ENCODE data around the gene TGFA.

Gene TGFA

DNA sequence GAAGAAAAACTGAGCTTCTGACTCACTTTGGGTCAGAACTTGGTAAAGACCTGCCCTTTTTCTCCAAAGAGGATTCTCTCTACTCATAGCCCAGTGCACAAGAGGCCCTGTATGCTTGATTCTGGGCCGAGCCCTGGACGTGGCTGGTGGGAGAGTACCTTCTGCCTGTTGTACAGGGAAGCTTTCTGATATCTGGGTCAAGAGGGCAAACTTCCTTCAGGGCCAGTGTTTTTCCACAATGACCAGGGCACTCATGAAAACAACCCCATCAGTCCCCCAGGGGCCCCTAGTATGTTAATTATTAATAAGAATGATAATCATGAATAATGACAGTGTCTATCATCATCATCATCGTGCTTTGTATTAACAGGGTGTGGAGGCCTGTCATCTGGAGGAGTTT lies 90.0 kb downstream of the TGFA start:
- no peak for DNase-seq (ENCODE audit: low read depth)

DNA sequence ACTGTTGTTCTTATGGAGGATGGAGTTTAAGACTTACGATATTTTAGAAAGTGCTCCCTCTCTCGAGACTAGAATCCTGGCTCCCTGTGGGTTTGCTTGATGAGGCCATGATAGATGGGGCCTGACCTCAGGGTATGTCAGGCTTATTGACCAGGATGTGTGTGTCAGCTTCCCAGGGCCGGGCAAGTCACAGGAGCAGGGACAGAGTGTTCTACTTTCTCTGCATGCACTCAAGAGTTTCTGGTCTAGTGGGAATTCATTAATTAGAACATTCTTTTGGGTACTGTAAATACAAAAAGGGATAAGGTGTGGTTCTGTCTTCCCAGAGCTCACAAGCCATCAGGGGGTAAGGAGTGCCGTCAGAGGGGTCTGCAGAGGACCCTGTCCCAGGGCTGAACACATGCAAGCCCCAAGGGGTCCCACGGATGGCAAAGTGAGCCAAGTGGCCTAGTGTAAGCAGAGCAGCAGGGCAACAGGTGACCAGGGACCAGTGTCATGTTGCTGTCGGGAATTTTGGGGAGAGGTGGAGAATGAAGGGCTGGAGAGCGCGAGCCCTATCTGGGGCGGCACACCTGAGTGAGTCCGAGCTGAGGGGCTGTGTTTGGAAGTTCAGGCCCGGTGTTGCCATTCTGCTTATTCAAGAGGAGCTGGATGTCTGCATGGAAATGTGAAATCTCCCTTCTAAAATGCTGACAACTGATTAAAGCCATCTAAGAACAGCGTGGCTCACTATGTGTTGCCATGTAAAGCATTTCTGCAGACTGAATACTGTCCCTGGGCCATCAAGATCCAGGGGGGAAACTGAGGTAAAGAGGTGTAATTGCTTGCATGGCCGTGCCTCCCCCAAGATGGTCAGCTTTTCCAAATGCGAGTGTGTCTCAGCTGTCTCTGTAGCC lies 91.4 kb downstream of the TGFA start:
- no peak for DNase-seq (ENCODE audit: low read depth)

DNA sequence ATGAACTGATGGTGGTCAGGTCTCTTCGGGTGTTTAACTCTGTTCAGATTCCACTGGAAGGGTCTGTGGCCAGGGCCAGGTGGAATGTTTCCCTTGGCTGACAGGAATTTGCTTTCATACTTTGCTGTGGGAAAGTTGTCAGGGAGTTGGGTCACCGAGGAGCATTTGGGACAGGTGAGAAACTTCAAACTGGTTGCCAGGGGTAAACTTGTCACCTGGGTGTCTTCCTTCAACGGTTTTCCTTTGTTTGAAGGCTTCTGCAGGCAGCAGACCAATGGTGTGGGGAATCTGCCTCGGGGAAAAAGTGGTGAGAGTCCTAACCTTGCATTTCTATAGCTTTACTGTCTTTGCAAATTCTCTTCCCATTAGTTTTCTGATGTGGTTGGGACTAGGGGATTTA lies 92.2 kb downstream of the TGFA start:
- DNase-seq (ENCODE audit: low read depth): no peak

DNA sequence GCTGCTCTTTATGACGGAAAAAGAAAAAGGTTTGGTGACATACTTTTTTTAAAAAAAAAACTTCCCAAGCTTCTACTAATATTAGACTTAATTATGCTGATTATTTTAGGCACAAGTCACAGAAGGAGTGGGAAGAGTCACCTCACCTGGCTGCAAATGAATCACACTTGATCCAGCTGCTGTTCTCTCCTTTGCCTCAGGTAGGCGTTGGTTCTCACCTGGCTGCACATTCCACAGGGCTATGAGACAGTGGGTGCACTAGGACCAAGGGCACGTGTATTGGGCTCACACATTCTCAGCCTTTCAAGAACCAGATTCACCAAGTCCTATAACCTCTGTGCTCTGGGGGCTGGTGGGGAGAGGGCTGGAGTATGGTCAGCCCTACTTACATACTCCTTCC lies 93.3 kb downstream of the TGFA start:
- no peak for DNase-seq (ENCODE audit: low read depth)

DNA sequence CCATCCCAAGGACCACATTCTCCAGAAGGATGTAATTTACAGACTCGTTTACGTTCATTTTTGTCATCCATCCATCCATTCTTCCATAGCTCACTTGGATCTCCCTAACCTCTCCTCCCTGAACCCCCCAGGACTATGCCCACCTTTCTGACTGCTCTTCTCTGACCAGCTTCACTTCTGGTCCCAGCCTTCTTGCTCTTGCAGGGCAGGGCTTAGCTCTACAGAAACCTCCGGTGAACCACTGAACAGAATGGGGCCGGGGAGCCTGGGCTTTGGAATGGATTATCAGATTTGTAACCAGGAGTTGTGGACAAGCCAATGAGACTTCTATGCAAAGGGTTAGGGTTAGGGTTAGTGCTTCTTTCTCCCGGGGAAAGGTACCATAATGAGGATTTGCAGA lies 95.0 kb downstream of the TGFA start:
- no peak for DNase-seq (ENCODE audit: low read depth)

DNA sequence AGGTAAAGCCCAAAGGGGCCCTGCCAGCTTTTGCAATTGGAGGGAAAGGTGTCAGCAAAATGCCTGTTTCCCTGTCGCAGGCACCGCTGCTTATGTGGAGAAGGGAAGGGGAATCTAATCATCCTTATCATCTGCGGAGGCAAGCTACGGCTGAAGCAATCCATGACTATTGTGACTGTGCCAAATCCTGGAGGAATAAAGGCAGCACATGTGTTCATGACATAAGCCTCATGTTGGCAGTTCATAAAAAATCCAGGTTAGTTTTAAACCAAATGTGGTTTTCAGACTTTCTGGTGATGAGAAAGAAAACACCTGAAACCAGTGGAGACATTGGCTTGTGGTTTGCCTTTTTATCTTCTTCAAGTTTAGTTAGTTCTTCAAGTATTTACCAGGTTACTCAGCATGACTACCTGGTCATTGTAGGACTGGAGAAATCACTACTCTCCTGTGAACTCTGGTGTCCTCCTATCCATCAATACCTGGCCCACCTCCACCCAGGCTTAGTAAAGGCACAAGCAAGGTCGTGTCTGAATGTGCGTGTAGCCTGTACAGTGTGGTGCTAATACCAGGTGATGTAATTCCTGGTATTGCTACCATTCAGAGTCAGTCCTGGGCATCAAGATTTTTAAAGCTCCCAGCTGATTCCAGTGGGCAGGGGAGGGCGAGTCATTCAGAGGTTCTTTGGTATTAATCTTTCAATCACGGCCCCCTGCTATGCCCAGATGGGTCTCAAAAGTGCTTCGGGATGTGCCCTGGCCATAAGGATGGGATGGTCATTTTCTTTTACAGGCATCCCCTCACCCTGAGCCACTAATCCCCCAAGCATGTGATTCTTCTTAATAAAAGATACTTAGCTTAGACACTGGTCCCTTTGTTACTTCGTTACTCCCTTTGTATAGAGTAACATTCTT lies 96.8 kb downstream of the TGFA start:
- DNase-seq (ENCODE audit: low read depth): no peak

DNA sequence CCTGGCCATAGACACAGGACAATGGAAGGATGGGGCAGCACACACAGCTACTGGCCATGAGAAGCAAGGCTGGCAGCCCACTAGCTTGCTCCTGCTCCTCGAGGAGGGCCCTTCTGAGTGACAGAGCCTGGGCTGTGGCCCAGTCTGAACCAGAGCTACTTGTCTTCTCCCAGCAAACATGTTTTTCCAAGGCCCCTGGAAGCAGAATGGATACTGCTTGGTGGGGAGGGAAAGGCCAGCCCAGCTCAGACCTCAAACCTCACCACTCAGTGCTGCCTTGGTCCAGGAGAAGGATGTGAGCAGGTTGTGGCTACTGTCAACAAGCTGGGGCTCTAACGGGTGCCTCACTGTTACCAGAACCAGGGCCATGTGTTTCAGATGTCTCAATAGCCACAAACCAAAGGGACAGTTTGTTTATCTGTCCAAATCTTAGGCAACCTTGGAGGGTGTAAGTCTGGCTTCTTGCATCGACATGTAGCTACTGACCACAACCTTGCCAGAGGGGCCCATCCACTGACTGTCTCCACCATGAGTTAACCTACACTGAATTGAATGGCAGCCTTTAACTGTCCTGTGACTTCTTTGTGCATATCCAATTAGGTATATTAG lies 98.6 kb downstream of the TGFA start:
- DNase-seq (ENCODE audit: low read depth): no peak

DNA sequence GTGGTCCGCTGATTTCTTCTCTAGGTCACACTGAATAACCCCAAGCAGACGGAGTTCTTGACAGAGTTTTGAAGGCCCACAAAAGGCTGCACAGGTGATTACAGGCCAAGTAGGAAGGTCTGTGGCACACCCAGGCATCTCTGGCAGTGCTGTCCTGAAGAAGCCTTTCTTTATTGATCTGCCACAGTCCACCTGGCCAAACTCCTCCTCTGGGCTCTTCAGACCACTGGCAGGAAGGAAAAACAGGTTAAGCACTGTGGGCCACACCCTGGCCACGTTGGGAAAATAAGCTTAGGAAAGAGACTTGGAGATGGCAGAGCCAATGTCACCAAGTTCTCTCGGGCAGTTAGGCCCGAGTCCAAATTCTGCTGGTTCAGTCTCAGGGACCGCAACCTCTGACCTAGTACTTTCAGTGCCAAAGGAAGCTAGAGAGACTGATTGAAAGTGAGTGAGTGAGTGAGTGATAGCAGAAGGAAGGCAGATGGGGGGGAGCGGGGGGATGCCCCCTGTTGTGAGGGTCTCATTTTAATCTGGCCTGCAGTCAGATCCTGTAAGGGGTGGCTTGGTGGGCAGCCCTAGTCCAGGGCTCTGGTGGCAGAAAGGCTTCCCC lies 102.9 kb downstream of the TGFA start:
- no peak for DNase-seq (ENCODE audit: low read depth)

DNA sequence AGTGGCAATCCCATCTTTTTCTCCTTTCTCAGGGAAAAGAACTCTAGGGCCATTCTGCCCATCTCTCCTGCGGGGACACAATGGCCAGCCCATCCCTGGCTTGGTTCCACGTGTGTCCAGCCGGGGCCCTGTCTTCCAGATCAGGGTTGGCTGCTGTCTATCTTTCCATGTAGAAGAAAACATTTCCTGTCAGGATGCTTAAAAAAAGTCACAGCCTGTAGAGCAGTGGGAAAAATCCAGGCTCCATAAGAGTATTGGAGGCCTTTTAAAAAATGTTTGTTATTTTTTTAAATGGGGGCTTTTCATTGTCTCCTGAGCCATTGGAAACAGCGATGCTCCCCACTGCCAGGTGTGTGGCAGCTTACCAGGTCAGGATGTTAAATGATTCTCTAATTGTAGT lies 105.6 kb downstream of the TGFA start:
- DNase-seq (ENCODE audit: low read depth): no peak

DNA sequence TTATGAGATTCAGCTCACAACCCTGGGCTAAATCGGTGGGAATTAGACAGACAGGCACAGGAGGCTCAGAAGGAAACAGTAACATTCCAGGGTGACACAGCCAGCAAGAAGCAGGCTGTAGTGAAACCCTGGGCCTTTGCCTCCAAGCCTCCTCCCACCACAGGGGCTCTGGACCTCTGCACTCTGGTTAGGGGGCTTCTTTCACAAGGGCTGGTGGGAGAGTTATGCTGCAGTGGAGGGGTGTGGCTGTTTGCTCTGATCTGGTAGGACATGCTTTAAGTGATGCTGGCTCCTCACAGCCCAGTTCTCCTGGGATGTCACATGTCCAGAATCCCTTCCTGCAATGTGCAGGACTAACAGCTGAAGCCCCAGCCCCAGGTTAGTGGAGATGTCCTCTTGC lies 109.9 kb downstream of the TGFA start:
- no peak for DNase-seq (ENCODE audit: low read depth)

DNA sequence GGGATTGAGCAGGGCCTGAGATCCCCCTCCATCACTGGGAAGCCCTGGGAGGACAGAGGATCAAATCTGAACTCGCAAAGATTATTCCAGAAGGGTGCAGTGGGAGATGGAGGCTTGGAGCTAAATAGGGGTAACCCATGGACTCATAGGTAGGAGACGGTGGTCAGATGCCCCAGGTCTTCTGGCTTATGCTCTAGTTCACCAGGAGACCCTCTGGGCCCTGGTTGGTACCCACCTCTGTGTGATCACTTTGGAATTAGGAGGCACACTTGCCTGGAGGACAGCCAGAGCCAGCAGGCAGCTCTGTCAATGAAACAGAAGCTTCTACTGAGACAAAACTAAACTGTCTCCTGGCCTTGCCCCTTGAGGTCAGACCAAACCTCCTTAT lies 110.6 kb downstream of the TGFA start:
- DNase-seq (ENCODE audit: low read depth): no peak

DNA sequence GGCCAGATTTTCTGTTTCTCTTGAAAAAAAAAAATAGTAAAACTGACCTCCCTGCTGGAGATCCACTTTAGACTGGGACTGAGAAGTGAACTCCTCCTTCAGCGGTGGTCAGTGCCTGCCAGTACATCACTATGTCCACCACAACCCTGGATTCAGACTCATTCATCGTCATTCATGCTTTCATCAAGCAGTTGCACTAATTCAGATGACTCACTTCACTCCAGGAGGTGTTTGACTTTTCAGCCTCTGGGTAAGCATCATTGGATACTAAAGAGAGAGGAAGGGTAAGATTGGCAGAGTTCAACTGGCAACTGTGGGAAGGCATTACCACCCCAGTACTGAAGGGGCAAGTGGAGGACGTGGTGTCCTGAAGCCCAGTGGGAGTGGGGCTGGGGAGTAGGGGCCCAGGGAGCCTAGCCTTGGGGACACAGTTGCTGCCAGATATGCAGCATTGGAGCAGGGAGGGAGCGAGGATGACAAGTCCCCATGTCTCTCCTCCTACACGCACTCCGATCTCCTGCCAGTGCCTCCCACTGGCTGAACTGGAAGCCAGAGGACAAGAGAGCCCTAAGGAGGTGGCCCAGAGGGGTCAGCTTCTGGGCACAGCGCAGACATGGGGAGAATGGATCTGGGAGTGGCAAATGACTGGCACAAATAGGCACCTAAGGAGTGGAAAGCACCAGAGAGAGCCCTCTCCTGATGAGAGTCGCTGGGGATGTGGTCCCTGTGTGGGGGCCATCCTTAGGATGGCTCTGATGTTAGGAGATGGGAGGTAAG lies 111.1 kb downstream of the TGFA start:
- DNase-seq (ENCODE audit: low read depth): no peak

DNA sequence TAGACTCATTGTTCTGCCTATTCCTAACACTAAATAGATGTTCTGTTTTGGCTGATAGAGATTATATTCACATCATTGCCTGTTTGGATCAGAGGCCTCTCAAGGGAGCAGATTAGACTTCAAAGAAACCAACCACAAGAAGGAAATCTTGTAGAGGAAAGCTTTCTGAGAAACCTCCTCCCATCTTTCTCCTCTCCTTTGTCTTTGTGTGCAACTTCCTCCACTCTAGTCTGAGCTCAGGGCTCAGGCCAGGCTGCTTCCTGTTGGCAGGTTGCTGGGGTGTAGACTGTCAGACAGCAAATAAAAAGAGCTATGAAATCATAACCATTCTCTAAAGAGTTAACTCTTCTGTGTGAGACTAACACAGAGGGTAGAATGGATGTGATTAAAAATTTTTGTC lies 113.0 kb downstream of the TGFA start:
- DNase-seq (ENCODE audit: low read depth): peak; percentile 25

DNA sequence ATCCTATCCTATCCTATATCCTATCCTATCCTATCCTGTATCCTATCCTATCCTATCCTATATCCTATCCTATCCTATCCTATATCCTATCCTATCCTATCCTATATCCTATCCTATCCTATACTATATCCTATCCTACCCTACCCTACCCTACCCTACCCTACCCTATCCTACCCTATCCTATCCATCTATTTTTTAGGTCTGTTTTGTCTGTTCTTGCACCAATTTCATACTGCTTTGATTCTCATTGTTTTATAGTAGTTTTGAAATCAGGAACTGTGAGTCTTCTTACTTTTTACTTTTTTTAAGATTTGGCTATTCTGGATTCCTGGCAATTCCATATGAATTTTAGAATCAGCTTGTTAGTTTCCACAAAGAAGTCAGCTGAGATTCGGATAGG lies 118.5 kb downstream of the TGFA start:
- DNase-seq (ENCODE audit: low read depth): no peak

DNA sequence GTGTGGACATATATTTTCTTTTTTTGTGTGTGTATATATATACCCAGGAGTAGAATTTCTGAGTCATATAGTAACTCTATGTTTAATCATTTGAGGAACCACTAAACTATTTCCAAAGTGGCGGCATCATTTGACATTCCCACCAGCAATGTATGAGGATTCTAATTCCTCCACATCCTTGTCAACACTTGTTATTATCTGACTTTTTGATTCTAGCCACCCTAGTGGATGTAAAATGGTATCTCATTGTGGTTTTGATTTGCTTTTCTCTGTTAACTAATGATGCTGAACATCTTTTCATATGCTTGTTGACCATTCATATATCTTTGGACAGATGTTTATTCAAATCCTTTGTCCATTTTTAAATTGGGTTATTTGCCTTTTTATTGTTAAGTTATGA lies 120.3 kb downstream of the TGFA start:
- no peak for DNase-seq (ENCODE audit: low read depth)

DNA sequence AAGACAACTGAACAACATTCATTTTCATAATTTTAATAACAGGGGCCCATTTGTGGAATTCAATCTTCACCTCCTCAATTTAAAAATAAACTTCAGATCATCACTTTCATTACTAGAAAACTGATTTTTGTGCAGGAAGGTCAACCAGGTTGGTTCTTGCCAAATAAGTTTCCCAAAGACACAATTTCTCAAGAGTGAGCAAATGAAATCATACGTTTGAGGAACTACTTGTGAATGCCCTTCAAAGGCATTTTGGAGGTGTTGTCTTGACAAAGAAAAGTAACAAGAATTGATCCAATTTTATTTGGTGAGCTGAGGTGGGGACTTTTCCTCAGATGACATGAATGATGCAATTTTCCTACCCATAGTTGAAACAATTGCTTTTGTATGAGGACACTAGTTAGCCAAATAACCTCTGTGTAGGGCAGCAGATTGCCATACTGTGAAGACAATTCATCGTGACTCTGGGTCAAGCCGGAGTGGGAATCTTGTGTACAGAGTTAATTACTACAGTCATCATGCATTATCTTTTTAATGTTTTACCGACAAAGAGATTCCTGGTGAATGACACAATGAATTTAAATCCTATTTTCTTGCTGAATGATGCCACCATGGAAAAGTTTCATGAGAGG lies 121.8 kb downstream of the TGFA start:
- no peak for DNase-seq (ENCODE audit: low read depth)

DNA sequence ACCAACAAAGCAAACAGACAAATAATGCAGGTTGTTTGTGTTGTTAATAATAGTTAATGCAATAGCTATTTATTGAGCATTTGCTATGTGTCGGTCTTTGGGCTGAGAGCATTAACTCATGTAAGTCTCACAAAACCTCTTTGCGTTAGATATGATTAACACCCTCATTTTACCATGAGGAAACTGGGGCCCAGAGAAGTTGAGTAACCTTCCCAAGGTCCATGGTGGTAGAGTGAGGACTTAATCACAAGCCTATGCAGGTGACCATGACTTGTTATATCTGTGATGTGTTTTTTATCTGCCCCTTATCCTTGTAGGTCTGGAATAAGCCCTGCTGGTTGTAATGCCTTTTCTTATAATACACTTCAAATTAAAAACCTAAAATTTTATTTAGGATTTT lies 127.3 kb downstream of the TGFA start:
- no peak for DNase-seq (ENCODE audit: low read depth)

DNA sequence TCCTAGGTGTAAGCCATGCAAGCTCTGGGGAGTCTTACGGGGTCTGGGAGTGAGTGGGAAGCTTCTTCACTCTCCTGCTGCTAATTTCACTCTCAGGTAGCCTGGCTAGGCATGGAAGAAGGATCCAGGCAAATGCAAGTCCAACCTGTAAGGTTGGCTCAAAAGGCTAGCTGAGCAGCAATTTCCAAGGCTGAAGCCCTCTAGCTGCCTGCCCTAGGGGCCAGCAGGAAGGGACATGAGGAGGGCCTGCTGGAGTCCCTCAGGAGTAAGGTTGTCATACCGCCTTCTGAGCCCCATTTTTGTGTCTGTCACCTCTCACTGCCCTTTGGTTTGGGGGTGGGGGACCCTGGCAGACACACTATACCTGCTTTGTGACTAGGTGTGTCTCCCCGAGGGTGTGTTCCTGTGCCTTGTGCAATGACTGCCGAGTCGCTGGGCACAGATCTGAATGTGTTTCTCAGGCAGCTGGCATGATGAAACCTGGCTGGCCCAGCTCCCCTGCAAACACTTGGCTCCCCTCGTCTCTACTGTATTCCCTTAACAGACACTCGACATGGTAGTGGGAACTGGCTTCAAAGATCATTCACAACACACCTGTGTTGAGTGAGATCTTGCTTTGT lies 127.8 kb downstream of the TGFA start:
- no peak for DNase-seq (ENCODE audit: low read depth)

DNA sequence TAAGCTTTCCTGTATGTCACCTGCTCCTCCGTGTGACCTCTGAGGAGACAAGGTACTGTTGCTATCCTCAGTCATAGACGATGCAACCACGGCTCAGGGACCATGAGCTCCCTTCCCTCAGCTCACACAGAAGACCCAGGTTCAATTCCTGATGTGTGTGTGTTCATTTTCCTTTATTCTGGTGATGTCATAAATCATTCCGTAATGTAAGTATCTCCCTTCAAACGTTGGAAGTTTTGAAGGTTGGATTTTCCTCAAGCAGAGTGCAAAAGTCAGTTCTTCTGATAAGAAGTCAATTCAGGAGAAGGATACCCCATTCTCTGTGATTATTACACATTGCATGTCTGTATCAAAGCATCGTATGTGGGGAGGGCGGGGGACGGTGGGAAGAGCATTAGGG lies 132.9 kb downstream of the TGFA start:
- DNase-seq (ENCODE audit: low read depth): no peak

DNA sequence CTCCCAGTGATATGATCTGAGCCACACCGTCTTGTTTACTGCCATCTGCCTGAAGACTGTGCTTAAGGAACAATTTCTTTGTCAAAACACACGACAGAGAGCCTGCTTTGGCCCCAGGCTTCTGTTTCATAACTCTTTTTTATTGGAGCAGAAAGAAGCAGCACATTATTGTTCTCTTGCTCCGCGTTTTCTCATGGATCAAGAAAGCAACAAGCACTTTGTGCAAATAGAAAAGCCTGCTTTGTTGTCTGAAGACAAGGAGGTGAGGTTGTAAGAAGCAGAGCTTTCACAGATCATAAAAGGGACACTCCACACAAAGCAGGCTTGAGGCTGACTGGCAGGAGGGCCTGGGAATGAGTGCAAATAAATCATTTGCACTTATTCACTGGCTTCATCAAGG lies 133.5 kb downstream of the TGFA start:
- no peak for DNase-seq (ENCODE audit: low read depth)

DNA sequence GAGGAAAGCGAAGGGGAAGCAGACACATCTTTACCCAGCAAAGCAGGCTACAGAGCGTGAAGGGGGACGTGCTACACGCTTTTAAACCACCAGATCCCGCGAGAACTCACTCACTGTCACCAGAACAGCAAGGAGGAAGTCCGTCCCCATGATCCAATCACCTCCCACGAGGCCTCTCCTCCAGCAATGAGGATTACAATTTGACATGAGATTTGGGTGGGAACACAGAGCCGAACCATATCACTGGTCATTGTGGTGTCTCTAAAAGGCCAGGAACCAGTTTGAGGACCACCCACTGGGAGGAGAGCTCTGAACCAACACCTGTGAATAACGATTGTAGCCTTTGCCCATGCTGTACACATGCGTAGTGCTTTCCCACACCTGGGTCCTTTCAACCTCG lies 135.1 kb downstream of the TGFA start:
- no peak for DNase-seq (ENCODE audit: low read depth)

Measured in stimulated activated CD4-positive, alpha-beta T cell treated with anti-CD3 and anti-CD28 coated beads, Interleukin-2, amount 100 ng/mL, for 4 hours (primary cell).